ENCODE data around the gene MYL7. TPM values are rescaled to one million over a fixed set of nuclear protein-coding genes. Genes with fewer than 3 reads are reported as not detected.

Gene MYL7
- total and polyA plus RNA-seq, 12 donors, result 146 to 6,323 (median 1,764) TPM

DNA sequence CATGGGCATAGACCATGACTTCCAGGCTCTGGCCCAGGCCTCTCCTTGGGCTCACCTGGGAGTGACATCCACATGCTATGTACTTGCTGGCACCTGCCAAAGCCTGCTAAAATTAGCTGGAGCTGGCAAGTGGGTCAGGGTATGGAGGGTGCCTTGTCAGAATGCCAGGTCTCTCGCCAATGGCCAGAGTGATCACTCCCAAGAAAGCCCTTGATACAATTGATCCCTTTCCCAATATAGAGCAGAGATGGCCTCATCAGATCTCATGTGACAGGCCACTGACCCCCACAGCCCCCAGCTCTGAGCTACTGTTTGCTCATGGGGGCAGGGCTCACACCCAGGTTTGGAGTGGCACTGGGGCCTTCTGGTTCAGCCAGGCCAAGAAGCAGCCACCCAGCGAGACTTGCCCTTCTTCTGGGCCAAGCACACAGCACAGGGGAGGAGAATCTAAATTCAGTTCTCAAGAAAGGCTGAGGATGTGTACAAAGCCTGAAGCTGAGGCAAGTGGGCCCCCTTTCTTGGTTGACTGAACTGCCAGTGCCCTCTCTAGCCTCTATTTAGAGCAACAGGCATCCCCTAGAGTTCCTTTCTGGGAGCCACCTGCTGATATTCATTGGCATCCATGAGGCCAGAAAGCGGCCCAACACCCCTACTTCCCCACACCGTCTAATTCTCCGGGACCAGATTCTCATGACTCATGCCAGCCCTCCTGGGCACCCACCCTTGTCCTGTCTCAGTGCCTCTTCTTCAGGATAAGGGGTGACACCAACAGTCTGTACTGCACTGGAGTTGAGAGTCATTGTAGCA is 18.9 kb upstream of the MYL7 start:
- Histone ChIP-seq H3K9me3 (no peaks in the 10 kb centered on the region), H3K4me1 (peaks cover 0 to 10% (median 0%) of the 10 kb centered on the region in 9 donors), H3K27me3 (no peaks in the 10 kb centered on the region), H3K36me3 (no peaks in the 10 kb centered on the region), H3K27ac (no peak overlapping the region), H3K4me3 (no peak overlapping the region)
- DNase-seq (no peak), ATAC-seq (peak in 5 of 8 donors; percentile 23 to 63 (median 29))
- intact Hi-C loops (cut with DNase I), result no loop called here
- TF ChIP-seq, protein P1, sequence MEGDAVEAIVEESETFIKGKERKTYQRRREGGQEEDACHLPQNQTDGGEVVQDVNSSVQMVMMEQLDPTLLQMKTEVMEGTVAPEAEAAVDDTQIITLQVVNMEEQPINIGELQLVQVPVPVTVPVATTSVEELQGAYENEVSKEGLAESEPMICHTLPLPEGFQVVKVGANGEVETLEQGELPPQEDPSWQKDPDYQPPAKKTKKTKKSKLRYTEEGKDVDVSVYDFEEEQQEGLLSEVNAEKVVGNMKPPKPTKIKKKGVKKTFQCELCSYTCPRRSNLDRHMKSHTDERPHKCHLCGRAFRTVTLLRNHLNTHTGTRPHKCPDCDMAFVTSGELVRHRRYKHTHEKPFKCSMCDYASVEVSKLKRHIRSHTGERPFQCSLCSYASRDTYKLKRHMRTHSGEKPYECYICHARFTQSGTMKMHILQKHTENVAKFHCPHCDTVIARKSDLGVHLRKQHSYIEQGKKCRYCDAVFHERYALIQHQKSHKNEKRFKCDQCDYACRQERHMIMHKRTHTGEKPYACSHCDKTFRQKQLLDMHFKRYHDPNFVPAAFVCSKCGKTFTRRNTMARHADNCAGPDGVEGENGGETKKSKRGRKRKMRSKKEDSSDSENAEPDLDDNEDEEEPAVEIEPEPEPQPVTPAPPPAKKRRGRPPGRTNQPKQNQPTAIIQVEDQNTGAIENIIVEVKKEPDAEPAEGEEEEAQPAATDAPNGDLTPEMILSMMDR (IDR thresholded peaks at IDR 0.05), result no peak
- WGBS, 2 donors, result 78 to 80% methylated on average over 5 of the region's 5 CpGs

DNA sequence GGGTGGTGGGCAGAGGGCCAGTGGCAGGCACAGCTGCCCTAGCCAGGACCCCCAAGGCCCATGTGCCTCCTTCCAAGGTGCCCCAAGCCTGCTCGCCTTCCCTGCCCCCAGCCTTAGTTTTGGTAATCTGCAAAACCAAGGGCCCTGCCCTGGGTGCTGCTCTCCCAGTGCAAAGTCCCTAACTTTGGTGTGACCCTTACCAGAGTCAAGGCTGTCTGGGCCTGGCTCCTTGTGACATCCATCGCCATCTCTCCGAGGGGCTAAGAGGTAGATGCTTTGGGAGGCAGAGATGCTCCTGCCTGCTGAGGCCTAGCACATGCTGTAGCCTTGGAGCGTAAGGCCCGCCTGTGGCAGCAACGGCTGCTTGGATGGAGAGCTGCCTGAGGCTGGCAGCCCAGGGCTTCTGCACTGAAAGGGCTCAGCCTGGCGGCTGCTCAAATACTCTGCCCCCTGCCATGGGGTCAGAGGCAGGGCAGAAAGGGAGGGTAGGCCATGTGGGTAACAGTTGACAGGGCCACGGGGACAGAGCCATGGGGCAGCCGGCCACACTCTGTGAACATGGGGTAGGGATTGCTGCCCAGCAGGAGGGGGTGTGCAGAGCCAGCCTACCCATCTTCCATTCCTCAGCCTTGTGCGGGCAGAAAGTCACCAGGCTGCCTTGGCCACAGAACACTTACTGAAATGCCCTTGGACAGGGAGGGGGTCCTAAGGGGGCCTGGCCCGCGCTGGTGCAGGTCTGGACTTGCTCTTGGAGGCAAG is 17.9 kb upstream of the MYL7 start:
- Histone ChIP-seq H3K9me3 (no peaks in the 10 kb centered on the region), H3K27me3 (no peaks in the 10 kb centered on the region), H3K36me3 (no peaks in the 10 kb centered on the region), H3K4me3 (no peak overlapping the region), H3K27ac (no peak overlapping the region), H3K4me1 (peaks cover 0 to 10% (median 0%) of the 10 kb centered on the region in 9 donors)
- intact Hi-C loops (cut with DNase I), result no loop called here
- DNase-seq, result no peak
- ATAC-seq, result peak in 4 of 8 donors; percentile 7 to 37 (median 10)
- WGBS, 2 donors, result 90 to 92% methylated on average over 12 of the region's 12 CpGs
- TF ChIP-seq, protein P1 (IDR thresholded peaks at IDR 0.05), result no peak

GRCh38 chr7:44158096-44158872 is 17.2 kb upstream of the MYL7 start:
- 77 to 80% methylated on average over 10 of the region's 10 CpGs for WGBS, 2 donors
- DNase-seq, result no peak
- TF ChIP-seq, protein P1 (IDR thresholded peaks at IDR 0.05), result no peak
- Histone ChIP-seq H3K27ac (no peak overlapping the region), H3K27me3 (no peaks in the 10 kb centered on the region), H3K9me3 (no peaks in the 10 kb centered on the region), H3K4me3 (no peak overlapping the region), H3K36me3 (no peaks in the 10 kb centered on the region), H3K4me1 (peaks cover 0 to 10% (median 0%) of the 10 kb centered on the region in 9 donors)
- peak in 1 of 8 donors; percentile 20 for ATAC-seq
- intact Hi-C loops (cut with DNase I), result no loop called here

Data from heart right ventricle (tissue), 16 donors.